Occipital lobe (tissue), 2 donors: ENCODE results near the gene OMD. TPM values are rescaled to one million over a fixed set of nuclear protein-coding genes. Genes with fewer than 3 reads are reported as not detected.

Experiments used
- DNase-seq: peaks from one replicate; lab custom pipeline; 2025; lab: John Stamatoyannopoulos, UW
- total RNA-seq: library from RNA; depleted of rRNA; stranded (reverse); fragments of >200 nt; gene quantifications from one replicate; pipeline ENCODE4 v1.2.3, GENCODE V29; 2014

Gene OMD
- total RNA-seq: 2.5 TPM

GRCh38 chr9:92424340-92424739 is at the start of gene OMD:
TSS of gene OMD (minus strand) at chr9:92424471. CDS start at chr9:92417558, 6,913 bp downstream.
- DNase-seq: no peak

GRCh38 chr9:92468206-92468605 is 43.9 kb upstream of the OMD start:
- peak; percentile 16 for DNase-seq

DNA sequence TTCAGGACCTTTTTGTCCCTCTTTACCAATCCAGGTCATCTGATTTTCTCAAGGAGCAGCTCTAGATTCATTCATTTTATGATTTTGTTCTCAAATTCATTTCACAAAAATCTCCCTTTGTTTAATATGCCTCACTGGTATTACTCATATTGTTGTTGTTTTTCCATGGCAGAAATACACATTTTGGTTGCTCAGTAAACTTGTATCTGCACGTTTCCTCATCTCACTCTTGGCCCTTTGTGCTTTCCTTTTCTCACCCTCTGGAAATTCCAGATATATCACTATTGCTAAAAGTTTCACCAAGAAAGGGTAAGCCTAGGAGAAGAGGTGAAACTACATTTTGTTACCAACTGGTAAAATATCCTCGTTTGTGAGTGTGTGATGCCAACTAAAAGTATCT is 43.2 kb upstream of the OMD start:
- no peak for DNase-seq

GRCh38 chr9:92467041-92467440 is 42.8 kb upstream of the OMD start:
- DNase-seq: no peak

DNA sequence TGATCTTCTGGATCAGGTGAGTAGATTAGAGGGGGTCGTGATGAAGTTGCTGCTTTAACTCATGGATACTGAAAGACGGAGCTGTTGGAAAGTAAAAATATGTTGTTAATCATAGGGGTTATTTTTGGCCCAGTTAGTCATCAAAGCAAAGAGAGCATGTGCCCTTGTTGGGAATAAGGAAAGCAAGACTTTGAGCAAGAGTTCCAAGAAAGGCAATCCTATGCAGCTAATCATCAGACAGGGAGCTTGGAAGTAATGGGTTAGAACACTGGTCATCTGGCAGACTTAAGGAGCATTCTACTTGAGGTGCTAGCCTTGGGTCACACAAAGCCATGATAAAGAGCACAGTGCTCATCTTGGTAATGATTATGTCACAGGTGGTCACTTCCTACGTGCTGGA is 39.7 kb upstream of the OMD start:
- DNase-seq: no peak

GRCh38 chr9:92463387-92463786 is 39.1 kb upstream of the OMD start:
- DNase-seq: no peak

GRCh38 chr9:92457576-92457975 is 33.3 kb upstream of the OMD start:
- no peak for DNase-seq

GRCh38 chr9:92455217-92455616 is 30.9 kb upstream of the OMD start:
- no peak for DNase-seq

- no peak for DNase-seq
Measured at GRCh38 chr9:92446536-92446935, 22.3 kb upstream of the OMD start.

DNA sequence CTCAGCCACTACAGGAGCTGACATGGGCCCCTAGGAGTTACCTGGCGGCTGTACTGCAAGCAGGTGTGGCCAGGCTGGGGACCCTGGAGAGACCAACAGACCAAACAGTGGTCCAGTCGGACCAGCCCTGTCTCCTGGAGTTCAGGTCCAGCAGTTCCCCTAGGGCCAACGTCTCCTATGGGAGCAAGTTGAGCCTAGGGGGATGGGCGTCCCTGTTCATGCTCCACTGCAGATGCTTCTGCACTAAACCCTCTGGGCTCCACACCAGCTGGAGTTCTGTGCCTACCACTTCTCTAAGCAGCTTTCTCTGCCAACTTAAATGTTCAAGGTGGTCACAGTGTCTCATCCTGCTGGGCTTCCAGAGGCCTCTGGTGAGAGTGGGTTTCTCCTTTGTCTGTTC is 20.6 kb upstream of the OMD start:
- DNase-seq: no peak

DNA sequence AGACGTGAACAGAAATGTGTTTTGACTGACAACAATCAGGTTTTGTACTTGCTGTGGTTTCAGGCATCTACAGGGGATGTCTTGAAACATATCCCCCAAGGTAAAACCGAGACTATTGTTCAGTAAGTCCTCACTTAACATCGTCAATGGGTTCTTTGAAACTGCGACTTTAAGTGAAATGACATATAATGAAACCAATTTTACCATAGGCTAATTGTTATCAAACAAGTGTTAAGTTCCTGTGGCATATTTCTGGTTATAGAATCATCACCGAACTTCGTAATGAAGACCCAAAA is 16.4 kb upstream of the OMD start:
- DNase-seq: no peak

- no peak for DNase-seq
Measured at GRCh38 chr9:92439921-92440750, 15.9 kb upstream of the OMD start.

DNA sequence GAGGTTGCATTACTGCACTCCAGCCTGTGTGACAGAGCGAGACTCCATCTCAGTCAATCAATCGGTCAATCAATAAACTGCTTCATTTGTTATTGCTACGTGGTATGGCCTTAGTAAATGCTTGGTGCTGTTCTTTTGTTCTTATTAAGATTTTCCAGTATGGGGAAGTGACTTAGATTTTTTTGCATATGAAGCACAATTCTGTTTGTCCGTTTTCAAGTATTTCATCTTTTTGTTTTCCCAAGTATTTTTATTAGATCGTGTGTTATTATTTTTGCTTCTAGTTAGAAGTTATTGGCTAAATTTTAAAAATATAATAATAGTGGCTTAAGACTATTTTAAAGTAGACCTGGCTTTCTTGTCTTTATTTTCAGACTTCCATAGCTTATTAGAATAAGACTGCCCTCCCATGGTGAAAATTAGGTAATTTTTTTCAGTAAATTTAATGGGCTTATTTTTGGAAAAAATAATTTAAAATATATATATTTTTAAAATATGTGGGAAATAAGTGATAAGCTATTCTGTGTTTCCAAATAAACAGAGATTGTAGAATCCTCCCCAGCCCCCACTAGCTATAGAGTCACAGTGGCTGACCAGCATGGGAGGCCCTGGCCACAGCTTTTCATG is 14.7 kb upstream of the OMD start:
- no peak for DNase-seq

GRCh38 chr9:92435263-92435662 is 11.0 kb upstream of the OMD start:
- DNase-seq: no peak

GRCh38 chr9:92432972-92433548 is 8.8 kb upstream of the OMD start:
- no peak for DNase-seq

GRCh38 chr9:92432350-92432749 is 8.1 kb upstream of the OMD start:
- DNase-seq: peak; percentile 3

GRCh38 chr9:92429836-92430235 is 5.6 kb upstream of the OMD start:
- no peak for DNase-seq

DNA sequence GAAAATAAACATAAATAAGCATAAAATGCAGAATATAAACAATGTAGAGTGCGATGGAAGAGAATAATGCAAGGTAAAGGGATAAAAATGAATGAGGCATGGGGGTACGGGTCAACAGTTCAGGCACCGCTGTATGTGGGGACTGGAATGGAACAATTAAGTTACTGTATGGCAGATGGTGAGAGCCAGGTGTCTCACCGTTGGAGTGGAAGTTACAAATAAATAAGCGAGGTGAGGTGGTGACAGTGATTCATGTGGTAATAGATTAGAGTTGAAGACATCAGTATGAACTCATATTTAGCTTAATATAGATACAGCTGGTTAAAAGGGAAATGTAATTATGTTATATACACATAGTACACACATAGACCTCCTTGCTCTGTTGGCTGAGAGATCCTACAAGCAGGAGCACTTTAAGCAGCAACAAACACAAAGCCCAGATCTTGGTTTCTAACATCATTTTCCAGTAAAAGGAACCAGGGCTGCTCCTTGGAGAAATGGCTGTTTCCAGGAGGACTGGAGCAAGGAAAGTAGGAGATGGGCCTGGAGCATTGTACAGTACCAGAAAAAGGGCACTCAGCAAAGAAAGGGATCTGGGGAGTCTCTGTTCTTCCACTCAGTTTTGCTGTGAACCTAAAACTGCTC is 2.4 kb upstream of the OMD start:
- no peak for DNase-seq

DNA sequence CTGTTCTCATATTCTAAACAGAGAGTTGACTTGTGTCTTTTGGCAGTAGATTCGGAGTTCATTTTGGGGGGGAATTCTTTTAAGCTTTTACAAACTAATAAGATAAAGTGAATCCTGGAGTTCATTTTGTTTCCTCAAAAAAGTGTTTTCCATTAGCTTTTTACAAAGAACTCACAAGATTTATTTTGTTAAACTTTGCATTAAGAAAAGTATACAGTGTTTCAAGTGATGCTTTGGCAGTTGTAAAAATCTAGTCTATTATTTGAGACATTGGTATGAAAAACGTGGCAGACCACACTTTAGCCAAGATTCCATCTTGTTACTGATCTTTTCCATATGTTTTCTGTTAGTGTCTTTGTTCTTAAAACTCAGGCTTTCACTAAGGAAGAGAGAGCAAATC is 1.2 kb upstream of the OMD start:
- DNase-seq: no peak

- DNase-seq: no peak
Measured at GRCh38 chr9:92423612-92424011, 659 bp downstream of the OMD start.

- no peak for DNase-seq
Measured at GRCh38 chr9:92422611-92423338, 1.5 kb downstream of the OMD start.

- DNase-seq: no peak
Measured at GRCh38 chr9:92414566-92414965, 9.7 kb downstream of the OMD start.
